GM18909 (cell line): ENCODE results near the gene ERAP2.
A peak's percentile ranks its signal among the peaks of the same experiment; 100 is the strongest.
"Not testable (repeated sequence)": the region's sequence is repeated elsewhere in the genome, so short reads cannot be mapped to it uniquely, and the experiment has no call there.

Experiments used
- ATAC-seq: cut with Tn5 transposase; IDR thresholded peaks from one replicate; pipeline ENCODE4 v1.9.1; 2021; ENCODE audit warnings: mild to moderate bottlenecking; ENCODE audit not compliant: unreplicated experiment, poor library complexity

The ERAP2 gene

GRCh38 chr5:96930589-96930988 is 54.3 kb downstream of the ERAP2 start:
- ATAC-seq, result no peak

DNA sequence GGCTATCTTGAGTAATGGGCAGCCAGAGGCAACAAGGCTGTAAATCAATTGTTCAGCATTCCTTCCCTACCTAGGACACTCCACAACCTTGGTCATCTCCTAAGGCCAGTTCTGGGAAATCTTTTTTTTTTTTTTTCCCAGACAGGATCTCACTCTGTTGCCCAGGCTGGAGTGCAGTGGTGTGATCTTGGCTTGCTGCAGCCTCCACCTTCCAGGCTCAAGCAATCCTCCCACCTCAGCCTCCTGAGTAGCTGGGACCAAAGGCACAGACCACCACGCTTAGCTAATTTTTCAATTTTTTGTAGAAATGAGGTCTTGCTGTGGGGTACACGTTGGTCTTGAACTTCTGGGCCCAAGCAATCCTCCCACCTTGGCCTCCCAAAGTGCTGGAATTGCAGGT is 54.7 kb downstream of the ERAP2 start:
- ATAC-seq, result not testable (repeated sequence)

- no peak for ATAC-seq
Observed at GRCh38 chr5:96931605-96932004, 55.3 kb downstream of the ERAP2 start.

- ATAC-seq, result no peak
Observed at GRCh38 chr5:96932026-96932425, 55.7 kb downstream of the ERAP2 start.

DNA sequence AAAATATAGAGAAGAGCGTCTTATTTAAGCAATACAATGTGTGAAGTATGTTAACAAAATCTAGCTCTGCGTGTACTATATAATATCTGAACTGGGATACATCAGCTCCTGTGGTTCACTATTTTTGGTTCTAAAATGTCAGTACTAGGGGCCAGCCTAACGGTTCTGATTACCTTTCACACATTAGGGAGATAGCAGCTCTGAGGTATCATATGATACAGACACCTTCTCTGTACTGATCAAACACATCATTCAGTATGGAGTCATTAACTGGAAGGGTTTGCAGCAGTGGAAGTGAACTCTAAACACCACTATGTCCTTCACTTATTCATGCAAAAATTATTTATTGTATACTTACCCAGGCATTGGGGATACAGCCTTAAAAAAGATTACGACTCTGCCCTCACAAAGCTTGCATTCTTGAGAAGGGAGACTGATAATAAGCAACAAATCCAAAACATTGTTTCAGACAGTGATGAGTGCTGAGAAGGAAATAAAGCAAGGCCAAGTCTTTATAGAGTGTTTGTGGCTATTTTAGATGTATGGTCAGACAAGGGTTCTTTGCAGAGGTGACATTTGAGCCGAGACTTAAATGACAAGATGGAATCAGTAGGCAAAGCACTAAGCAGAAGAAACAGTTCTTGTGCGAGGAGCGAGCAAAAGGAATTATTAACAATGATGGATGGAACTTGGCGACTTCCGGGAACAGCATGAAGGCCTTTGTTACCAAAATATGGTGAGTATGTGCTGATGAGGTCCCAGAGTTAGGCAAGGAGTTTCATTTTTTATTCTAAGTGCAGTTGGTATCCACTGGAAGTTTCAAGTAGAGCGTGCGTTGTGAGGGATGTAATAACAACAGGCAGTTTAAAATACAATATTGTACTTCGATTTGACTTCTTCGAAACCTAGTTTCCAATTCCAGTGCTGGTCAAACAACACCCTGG is 57.7 kb downstream of the ERAP2 start:
- peak; percentile 0 for ATAC-seq

GRCh38 chr5:96934708-96935558 is 58.6 kb downstream of the ERAP2 start:
- peak; percentile 70 for ATAC-seq

- peak; percentile 53 for ATAC-seq
Observed at GRCh38 chr5:96935559-96936430, 59.5 kb downstream of the ERAP2 start, which contains the start of gene LNPEP. Gene LNPEP (plus strand): TSS chr5:96936080. CDS start chr5:96936156, 76 bp downstream.

- peak; percentile 32 for ATAC-seq
Observed at GRCh38 chr5:96936431-96937320, 60.4 kb downstream of the ERAP2 start.

GRCh38 chr5:96940586-96940985 is 64.3 kb downstream of the ERAP2 start:
- no peak for ATAC-seq

GRCh38 chr5:96941140-96941539 is 64.8 kb downstream of the ERAP2 start:
- ATAC-seq, result no peak

DNA sequence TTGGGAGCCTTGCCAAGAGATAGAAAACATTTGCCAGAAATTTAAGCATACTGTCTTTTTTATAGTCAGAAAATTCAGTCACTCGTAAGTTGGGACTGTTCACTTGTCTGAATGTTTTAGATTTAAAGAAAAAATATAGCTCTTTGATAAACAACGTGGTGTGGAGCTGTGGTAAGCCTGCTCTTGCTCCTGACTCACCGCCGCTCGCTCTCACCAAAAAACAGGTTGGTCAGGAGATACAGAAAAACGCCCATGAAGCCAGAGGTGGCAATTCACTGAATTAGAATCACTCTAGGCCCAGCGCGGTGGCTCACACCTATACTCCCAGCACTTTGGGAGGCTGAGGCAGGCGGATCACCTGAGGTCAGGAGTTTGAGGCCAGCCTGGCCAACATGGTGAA is 65.8 kb downstream of the ERAP2 start:
- no peak for ATAC-seq

GRCh38 chr5:96942911-96943310 is 66.6 kb downstream of the ERAP2 start:
- no peak for ATAC-seq

- ATAC-seq, result no peak
Observed at GRCh38 chr5:96943799-96944198, 67.5 kb downstream of the ERAP2 start.

DNA sequence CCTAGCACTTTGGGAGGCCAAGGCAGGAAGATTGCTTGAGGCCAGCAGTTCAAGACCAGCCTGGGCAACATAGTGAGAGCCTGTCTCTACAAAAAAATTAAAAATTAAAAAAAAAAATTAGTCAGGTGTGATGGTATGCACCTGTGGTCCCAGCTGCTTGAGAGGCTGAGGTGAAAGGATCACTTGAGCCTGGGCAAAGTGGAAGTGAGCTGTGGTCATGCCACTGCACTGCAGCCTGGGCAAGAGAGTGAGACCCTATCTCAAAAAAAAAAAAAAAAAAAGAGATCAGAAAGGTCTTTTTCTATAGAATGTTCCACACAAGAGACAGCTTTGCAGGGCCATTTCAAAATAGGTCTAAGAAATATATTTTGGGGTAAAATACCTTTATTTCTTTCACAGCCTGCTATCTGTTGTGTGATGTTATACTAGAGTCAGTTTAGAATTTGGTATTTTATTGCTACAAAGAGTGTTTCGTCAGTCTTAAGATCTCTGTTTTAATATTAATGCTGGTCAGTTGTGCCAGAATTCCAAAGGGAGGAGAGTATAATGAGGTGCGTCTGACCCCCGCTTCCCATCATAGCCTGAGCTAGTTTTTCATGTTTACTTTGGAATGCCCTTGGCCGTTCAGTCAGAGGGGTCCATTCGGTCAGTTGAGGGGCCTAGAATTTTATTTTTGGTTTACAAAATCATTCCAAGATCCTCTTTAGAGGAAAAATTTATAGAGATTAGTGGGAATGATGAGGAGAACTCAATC is 69.0 kb downstream of the ERAP2 start:
- ATAC-seq, result no peak

GRCh38 chr5:96946381-96946780 is 70.1 kb downstream of the ERAP2 start:
- ATAC-seq, result no peak

- ATAC-seq, result no peak
Observed at GRCh38 chr5:96952118-96952750, 75.9 kb downstream of the ERAP2 start.

DNA sequence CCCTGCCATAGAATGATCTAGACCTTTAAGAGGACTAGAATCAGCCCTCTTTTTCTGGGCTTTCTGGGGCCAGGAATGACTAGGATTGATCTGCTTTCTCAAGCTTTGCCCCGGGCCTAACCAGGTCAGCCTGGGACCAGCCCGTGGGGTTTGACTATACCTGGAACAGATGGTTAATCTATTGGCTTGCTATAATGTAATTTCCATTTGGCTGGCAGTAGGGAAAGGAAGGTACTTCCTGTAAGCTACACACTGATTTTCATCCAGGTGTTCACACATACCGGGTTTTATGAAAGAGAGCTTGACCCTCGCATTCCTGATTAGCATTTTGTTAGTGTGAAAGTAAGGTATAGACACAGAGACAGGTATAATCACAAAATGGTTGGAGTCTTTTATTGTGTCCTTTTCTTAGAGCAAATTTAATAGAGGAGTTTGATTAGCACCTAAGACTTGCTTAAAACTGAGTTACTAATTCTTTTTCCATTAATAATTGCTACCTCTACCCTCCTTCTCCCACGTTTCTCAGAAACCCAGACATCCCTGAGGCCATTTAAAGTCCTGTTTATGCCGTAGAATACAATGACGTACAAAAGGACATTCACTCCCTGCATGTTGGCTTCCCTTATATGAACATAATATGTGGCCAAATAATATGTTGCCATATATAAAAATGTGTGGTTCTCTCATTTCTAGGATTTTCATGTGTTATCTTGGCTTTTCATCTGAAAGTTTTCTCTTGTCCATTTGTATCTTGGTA is 76.9 kb downstream of the ERAP2 start:
- ATAC-seq, result no peak
